ENCODE data around the gene BRD3OS. TPM values are rescaled to one million over a fixed set of nuclear protein-coding genes. Genes with fewer than 3 reads are reported as not detected.

Gene BRD3OS
- polyA plus RNA-seq, 1 of the 3 experiments (the other 2 are of a cell fraction) = 23.1 TPM

DNA sequence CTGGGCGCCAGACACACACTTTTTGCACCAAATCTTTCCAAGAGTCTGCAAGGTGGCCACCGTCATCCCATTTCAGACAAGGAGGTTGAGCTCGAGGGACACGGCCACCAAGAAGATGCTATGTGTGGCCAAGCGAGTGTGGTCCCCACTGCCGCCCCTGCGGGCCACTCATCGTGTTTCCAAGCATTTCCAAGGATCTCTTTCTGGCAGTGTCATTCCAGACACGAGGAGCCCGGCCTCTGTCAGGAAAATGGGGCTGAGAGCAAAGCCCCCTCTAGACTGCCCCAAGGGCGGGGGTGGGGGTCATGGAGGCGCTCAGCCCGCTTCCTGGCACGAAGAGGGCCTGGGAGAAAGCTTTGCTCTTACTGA, 43.7 kb upstream of the BRD3OS start:
- Histone ChIP-seq H3K27ac (ENCODE audit: low read depth in 2 of 2, low read length in 1 of 2) (no peak overlapping the region; a peak in 1 of 4 replicates), H3K4me3 (ENCODE audit: low read depth in 2 of 2, low read length in 1 of 2) (no peak overlapping the region), H2AFZ (ENCODE audit: low read depth) (no peak overlapping the region), H3K9ac (no peak overlapping the region), H3K79me2 (ENCODE audit: insufficient read depth) (peaks cover 100% of the 10 kb centered on the region), H4K20me1 (ENCODE audit: insufficient read depth) (peaks cover 99% of the 10 kb centered on the region), H3K4me1 (ENCODE audit: control insufficient read depth in 1 of 2, insufficient read depth in 2 of 2, low read depth in 1 of 2, low read length in 1 of 2) (peaks cover 0 to 32% of the 10 kb centered on the region in 2 experiments; a peak in 1 of 4 replicates), H3K27me3 (ENCODE audit: insufficient read depth) (no peaks in the 10 kb centered on the region), H3F3A (replicated peaks; ENCODE audit: insufficient read depth) (no peaks in the 10 kb centered on the region), H3K36me3 (replicated peaks in 1 of 2; ENCODE audit: control insufficient read depth in 1 of 2, insufficient read depth in 2 of 2, low read length in 1 of 2) (no peaks in the 10 kb centered on the region), H3K9me2 (no peaks in the 10 kb centered on the region), H3K9me3 (no peaks in the 10 kb centered on the region), H3K4me2 (no peak overlapping the region)
- ChIA-PET POLR2A (no interaction called here), CTCF (interaction anchor here (2.9 kb wide), 1 partner anchor 13 kb away, joined by 14 read pairs; no protein-coding TSS in a partner anchor)
- no peak for DNase-seq
- 98% methylated on average over 6 of the region's 14 CpGs for WGBS (ENCODE audit: low lambda C conversion rate)
- TF ChIP-seq YY1 (IDR thresholded peaks at IDR 0.05; ENCODE audit: low read depth) (no peak), SIN3A (IDR thresholded peaks at IDR 0.05; ENCODE audit: borderline replicate concordance, low read depth, low read length) (no peak), MEF2A (IDR thresholded peaks at IDR 0.05; ENCODE audit: borderline replicate concordance, low read depth) (no peak), RXRA (IDR thresholded peaks at IDR 0.05; ENCODE audit: borderline replicate concordance, low read depth) (no peak), EZH2phosphoT487 (IDR thresholded peaks at IDR 0.05; ENCODE audit: borderline replicate concordance, low read depth) (no peak), TAF1 (IDR thresholded peaks at IDR 0.05; ENCODE audit: borderline replicate concordance, low read depth, low read length) (no peak), NFIC (IDR thresholded peaks at IDR 0.05; ENCODE audit: borderline replicate concordance) (no peak), MXI1 (IDR thresholded peaks at IDR 0.05; ENCODE audit: low read depth, low read length) (no peak), FOSL2 (IDR thresholded peaks at IDR 0.05; ENCODE audit: borderline replicate concordance, low read depth) (no peak)
- TF ChIP-seq, protein P1, sequence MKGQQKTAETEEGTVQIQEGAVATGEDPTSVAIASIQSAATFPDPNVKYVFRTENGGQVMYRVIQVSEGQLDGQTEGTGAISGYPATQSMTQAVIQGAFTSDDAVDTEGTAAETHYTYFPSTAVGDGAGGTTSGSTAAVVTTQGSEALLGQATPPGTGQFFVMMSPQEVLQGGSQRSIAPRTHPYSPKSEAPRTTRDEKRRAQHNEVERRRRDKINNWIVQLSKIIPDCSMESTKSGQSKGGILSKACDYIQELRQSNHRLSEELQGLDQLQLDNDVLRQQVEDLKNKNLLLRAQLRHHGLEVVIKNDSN (IDR thresholded peaks at IDR 0.05; ENCODE audit: borderline replicate concordance, low read depth) = no peak
- TF ChIP-seq, protein P2, sequence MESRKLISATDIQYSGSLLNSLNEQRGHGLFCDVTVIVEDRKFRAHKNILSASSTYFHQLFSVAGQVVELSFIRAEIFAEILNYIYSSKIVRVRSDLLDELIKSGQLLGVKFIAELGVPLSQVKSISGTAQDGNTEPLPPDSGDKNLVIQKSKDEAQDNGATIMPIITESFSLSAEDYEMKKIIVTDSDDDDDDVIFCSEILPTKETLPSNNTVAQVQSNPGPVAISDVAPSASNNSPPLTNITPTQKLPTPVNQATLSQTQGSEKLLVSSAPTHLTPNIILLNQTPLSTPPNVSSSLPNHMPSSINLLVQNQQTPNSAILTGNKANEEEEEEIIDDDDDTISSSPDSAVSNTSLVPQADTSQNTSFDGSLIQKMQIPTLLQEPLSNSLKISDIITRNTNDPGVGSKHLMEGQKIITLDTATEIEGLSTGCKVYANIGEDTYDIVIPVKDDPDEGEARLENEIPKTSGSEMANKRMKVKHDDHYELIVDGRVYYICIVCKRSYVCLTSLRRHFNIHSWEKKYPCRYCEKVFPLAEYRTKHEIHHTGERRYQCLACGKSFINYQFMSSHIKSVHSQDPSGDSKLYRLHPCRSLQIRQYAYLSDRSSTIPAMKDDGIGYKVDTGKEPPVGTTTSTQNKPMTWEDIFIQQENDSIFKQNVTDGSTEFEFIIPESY (IDR thresholded peaks at IDR 0.05; ENCODE audit: borderline replicate concordance, low read depth) = no peak
- TF ChIP-seq, protein P3, sequence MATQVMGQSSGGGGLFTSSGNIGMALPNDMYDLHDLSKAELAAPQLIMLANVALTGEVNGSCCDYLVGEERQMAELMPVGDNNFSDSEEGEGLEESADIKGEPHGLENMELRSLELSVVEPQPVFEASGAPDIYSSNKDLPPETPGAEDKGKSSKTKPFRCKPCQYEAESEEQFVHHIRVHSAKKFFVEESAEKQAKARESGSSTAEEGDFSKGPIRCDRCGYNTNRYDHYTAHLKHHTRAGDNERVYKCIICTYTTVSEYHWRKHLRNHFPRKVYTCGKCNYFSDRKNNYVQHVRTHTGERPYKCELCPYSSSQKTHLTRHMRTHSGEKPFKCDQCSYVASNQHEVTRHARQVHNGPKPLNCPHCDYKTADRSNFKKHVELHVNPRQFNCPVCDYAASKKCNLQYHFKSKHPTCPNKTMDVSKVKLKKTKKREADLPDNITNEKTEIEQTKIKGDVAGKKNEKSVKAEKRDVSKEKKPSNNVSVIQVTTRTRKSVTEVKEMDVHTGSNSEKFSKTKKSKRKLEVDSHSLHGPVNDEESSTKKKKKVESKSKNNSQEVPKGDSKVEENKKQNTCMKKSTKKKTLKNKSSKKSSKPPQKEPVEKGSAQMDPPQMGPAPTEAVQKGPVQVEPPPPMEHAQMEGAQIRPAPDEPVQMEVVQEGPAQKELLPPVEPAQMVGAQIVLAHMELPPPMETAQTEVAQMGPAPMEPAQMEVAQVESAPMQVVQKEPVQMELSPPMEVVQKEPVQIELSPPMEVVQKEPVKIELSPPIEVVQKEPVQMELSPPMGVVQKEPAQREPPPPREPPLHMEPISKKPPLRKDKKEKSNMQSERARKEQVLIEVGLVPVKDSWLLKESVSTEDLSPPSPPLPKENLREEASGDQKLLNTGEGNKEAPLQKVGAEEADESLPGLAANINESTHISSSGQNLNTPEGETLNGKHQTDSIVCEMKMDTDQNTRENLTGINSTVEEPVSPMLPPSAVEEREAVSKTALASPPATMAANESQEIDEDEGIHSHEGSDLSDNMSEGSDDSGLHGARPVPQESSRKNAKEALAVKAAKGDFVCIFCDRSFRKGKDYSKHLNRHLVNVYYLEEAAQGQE (IDR thresholded peaks at IDR 0.05; ENCODE audit: low read depth, low read length) = no peak
- TF ChIP-seq, protein P4, sequence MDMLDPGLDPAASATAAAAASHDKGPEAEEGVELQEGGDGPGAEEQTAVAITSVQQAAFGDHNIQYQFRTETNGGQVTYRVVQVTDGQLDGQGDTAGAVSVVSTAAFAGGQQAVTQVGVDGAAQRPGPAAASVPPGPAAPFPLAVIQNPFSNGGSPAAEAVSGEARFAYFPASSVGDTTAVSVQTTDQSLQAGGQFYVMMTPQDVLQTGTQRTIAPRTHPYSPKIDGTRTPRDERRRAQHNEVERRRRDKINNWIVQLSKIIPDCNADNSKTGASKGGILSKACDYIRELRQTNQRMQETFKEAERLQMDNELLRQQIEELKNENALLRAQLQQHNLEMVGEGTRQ (IDR thresholded peaks at IDR 0.05; ENCODE audit: borderline replicate concordance, low read depth, low read length) = no peak
